ENCODE measurements around the gene PFKFB3. TPM values are rescaled to one million over a fixed set of nuclear protein-coding genes. Genes with fewer than 3 reads are reported as not detected.

PFKFB3 gene
- total and polyA plus RNA-seq, 2 of the 13 experiments (the other 11 are each of a cell fraction or from before 2014, with no cell fraction given), result 1.2 to 13.3 TPM

DNA sequence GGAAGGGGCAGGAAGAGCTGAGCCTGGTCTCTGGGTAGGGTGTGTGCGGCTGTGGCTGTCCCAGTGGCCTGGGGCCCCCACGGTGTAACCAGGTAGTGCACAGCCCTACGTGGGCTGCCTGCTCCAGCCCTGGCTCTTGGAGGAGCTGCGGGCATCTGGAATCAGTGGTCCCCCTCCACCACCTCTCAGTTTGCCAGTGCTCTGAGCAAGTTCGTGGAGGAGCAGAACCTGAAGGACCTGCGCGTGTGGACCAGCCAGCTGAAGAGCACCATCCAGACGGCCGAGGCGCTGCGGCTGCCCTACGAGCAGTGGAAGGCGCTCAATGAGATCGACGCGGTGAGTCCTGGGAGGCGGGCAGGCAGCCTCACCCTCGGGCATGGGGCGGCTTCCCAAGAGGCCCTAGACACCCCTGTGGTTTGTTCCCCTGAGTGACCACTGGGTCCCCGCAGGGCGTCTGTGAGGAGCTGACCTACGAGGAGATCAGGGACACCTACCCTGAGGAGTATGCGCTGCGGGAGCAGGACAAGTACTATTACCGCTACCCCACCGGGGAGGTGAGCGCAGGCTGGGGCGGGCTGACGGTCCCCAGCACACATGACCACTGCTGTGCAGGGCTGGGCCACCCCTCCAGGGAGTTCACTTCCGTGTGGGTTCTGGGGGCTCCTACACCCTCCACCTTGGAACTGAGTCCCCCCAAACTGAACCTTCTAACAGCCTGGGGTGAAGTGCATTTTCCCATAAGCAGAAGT is 18.6 kb downstream of the PFKFB3 start:
- BruUV-seq (replicated peaks), result no TSS peak
- Histone ChIP-seq H3K27me3 (ENCODE audit: control insufficient read depth in 1 of 2, insufficient read depth in 2 of 2, low read length in 2 of 2) (no peaks in the 10 kb centered on the region), H3K4me3 (replicated peaks in 1 of 3; ENCODE audit: insufficient read depth in 1 of 3, low read depth in 2 of 3, low read length in 3 of 3) (no peak overlapping the region), H3K27ac (ENCODE audit: extremely low read length, insufficient read depth, low read length) (no peak overlapping the region), H3K36me3 (replicated peaks in 1 of 2; ENCODE audit: control insufficient read depth in 1 of 2, insufficient read depth in 2 of 2, low read length in 2 of 2) (peaks cover 48 to 69% of the 10 kb centered on the region in 2 experiments), H3K79me2 (ENCODE audit: insufficient read depth, low read length) (no peaks in the 10 kb centered on the region), H2AFZ (ENCODE audit: low read length) (no peak overlapping the region), H3K4me2 (ENCODE audit: low read depth, low read length) (no peak overlapping the region), H3K9me3 (ENCODE audit: low read length) (no peaks in the 10 kb centered on the region), H4K20me1 (ENCODE audit: insufficient read depth, low read length) (no peaks in the 10 kb centered on the region), H3K4me1 (ENCODE audit: insufficient read depth, low read length) (no peaks in the 10 kb centered on the region), H3K9ac (ENCODE audit: insufficient read depth, low read depth, low read length) (no peak overlapping the region)
- in situ Hi-C loops (cut with HindIII; ENCODE audit: extremely low pct_ligation_motif_present, low pct_unique_long_range_greater_than_20kb) (no loop called here), intact Hi-C loops (cut with micrococcal nuclease; ENCODE audit: unreplicated experiment) (no loop called here)
- CTCF ChIA-PET (ENCODE audit: low intra/inter-chr PET ratio, low total read pairs), result no interaction called here
- DNase-seq (ENCODE audit: low spot score), result no peak
- FAIRE-seq, result no peak
- WGBS (ENCODE audit: low lambda C conversion rate), result 97% methylated on average over 15 of the region's 30 CpGs
- TF ChIP-seq ELF3 (CRISPR knock-in tag; IDR thresholded peaks at IDR 0.05), result no peak
- no peak for TF ChIP-seq ZNF580 (CRISPR knock-in tag; IDR thresholded peaks at IDR 0.05; ENCODE audit: borderline replicate concordance, low read depth)
- no peak for TF ChIP-seq GABPA (IDR thresholded peaks at IDR 0.05; ENCODE audit: low read depth, low read length)
- no peak for TF ChIP-seq GABPA (CRISPR knock-in tag; IDR thresholded peaks at IDR 0.05; ENCODE audit: low read depth)
- no peak for TF ChIP-seq ZUFSP (CRISPR knock-in tag; IDR thresholded peaks at IDR 0.05; ENCODE audit: borderline replicate concordance)
- TF ChIP-seq ZBTB1 (CRISPR knock-in tag; IDR thresholded peaks at IDR 0.05; ENCODE audit: borderline replicate concordance), result no peak
- no peak for TF ChIP-seq ZSCAN9 (CRISPR knock-in tag; IDR thresholded peaks at IDR 0.05; ENCODE audit: borderline replicate concordance)
- TF ChIP-seq SMC3 (IDR thresholded peaks at IDR 0.05; ENCODE audit: low read length), result no peak
- TF ChIP-seq HDAC6 (IDR thresholded peaks at IDR 0.05; ENCODE audit: low read depth, low read length), result no peak
- no peak for TF ChIP-seq ZNF124 (CRISPR knock-in tag; IDR thresholded peaks at IDR 0.05)
- TF ChIP-seq ZNF567 (CRISPR knock-in tag; IDR thresholded peaks at IDR 0.05; ENCODE audit: borderline replicate concordance), result no peak
- POLR2A ChIA-PET, result no interaction called here
- no peak for ATAC-seq
